Esophagus squamous epithelium (tissue), 5 donors: ENCODE results near the gene ZNF414. TPM values are rescaled to one million over a fixed set of nuclear protein-coding genes. Genes with fewer than 3 reads are reported as not detected.

Experiments
- DNase-seq: peaks from one replicate; lab custom pipeline; 2025; lab: John Stamatoyannopoulos, UW
- H3K27ac ChIP-seq, 4 donors: fragments of 200-600 bp; sonication (generic); one replicate each; pipeline ENCODE4 v1.5.1; 2016 to 2019; ENCODE audit warnings: mild to moderate bottlenecking in 1 of 4
- H3K27me3 ChIP-seq, 4 donors: fragments of 200-600 bp; sonication (generic); 1 replicate in 3 of 4; 2 replicates in 1 of 4; pipeline versions ENCODE4 v1.5.1 to v1.6.0; 2017 to 2021; ENCODE audit warnings: antibody characterized with exemption in 1 of 4
- H3K36me3 ChIP-seq, 3 donors: fragments of 200-600 bp; sonication (generic); one replicate each; pipeline ENCODE4 v1.5.1; 2016 to 2019
- H3K4me1 ChIP-seq, 3 donors: fragments of 200-600 bp; sonication (generic); one replicate each; pipeline ENCODE4 v1.5.1; 2017 to 2019
- H3K4me3 ChIP-seq, 4 donors: fragments of 200-600 bp; sonication (generic); 1 replicate in 3 of 4; 2 replicates in 1 of 4; pipeline ENCODE4 v1.5.1; 2016 to 2019; ENCODE audit warnings: mild to moderate bottlenecking in 2 of 4, moderate library complexity in 1 of 4
- H3K9me3 ChIP-seq, 3 donors: fragments of 200-600 bp; sonication (generic); one replicate each; pipeline ENCODE4 v1.5.1; 2016 to 2019
- CTCF ChIP-seq, 6 experiments: fragments of 450-650 bp in 4 of 6; fragments of 200-600 bp in 2 of 6; sonication (generic) in 2 of 6; IDR thresholded peaks; one replicate each; pipeline ENCODE4 v1.5.1; 2016 to 2019; ENCODE audit warnings: antibody characterized with exemption in 6 of 6, mild to moderate bottlenecking in 4 of 6, moderate library complexity in 4 of 6
- POLR2A ChIP-seq, 4 donors: fragments of 450-650 bp; IDR thresholded peaks; one replicate each; pipeline ENCODE4 v1.6.1; 2017; ENCODE audit warnings: antibody characterized with exemption in 4 of 4, mild to moderate bottlenecking in 4 of 4, moderate library complexity in 3 of 4
- WGBS, 2 donors: methylation state at CpG; one replicate each; pipeline ENCODE4 v1.1.5; 2018; 5-methylcytosine and 5-hydroxymethylcytosine counted together
- intact Hi-C: fragments of 100-400 bp; cut with DNase I; formaldehyde crosslinking; loops from one replicate; pipeline ENCODE4 v1.15.0; 2022
- total RNA-seq, 4 donors: library from RNA; depleted of rRNA; stranded (reverse); fragments of >200 nt; gene quantifications; one replicate each; pipeline ENCODE4 v1.1.0, GENCODE V29; 2016
- donor health status: DM: yes; HTN: yes; CAD: no.

The ZNF414 gene
- total RNA-seq, 4 donors from 2014 or later, result 4.0 to 29.9 (median 19.4) TPM

GRCh38 chr19:8477889-8478288 is 36.1 kb downstream of the ZNF414 start:
- TF ChIP-seq CTCF (IDR thresholded peaks at IDR 0.05) (no peak), POLR2A (IDR thresholded peaks at IDR 0.05) (no peak)
- H3K27me3 ChIP-seq, result no peaks in the 10 kb centered on the region
- no peak for DNase-seq
- WGBS, 2 donors, result 76 to 82% methylated on average over 4 of the region's 4 CpGs
- H3K36me3 ChIP-seq, result peaks cover 6 to 90% (median 32%) of the 10 kb centered on the region in 3 donors
- intact Hi-C loops, result no loop called here
- H3K4me1 ChIP-seq, result peaks cover 3 to 53% (median 29%) of the 10 kb centered on the region in 3 donors
- H3K4me3 ChIP-seq, result no peak overlapping the region
- H3K27ac ChIP-seq, result no peak overlapping the region
- H3K9me3 ChIP-seq, result no peaks in the 10 kb centered on the region

- WGBS, 2 donors, result 71 to 73% methylated on average over 3 of the region's 8 CpGs
- Histone ChIP-seq H3K27ac (no peak overlapping the region), H3K4me3 (no peak overlapping the region), H3K36me3 (peaks cover 13 to 92% (median 33%) of the 10 kb centered on the region in 3 donors), H3K9me3 (no peaks in the 10 kb centered on the region), H3K4me1 (peaks cover 3 to 39% (median 19%) of the 10 kb centered on the region in 3 donors), H3K27me3 (no peaks in the 10 kb centered on the region)
- intact Hi-C loops, result no loop called here
- no peak for DNase-seq
- TF ChIP-seq POLR2A (IDR thresholded peaks at IDR 0.05), result no peak
- TF ChIP-seq CTCF (IDR thresholded peaks at IDR 0.05), result no peak
Observed at GRCh38 chr19:8476524-8476923, 37.4 kb downstream of the ZNF414 start.

GRCh38 chr19:8475005-8475404 is 39.0 kb downstream of the ZNF414 start:
- Histone ChIP-seq H3K4me3 (no peak overlapping the region), H3K4me1 (peaks cover 0 to 24% (median 6%) of the 10 kb centered on the region in 3 donors), H3K36me3 (peaks cover 15 to 96% (median 47%) of the 10 kb centered on the region in 3 donors), H3K27ac (no peak overlapping the region), H3K9me3 (no peaks in the 10 kb centered on the region), H3K27me3 (no peaks in the 10 kb centered on the region)
- TF ChIP-seq CTCF (IDR thresholded peaks at IDR 0.05) (no peak), POLR2A (IDR thresholded peaks at IDR 0.05) (no peak)
- WGBS, 2 donors, result 100% methylated on average over 1 of the region's 1 CpG
- no peak for DNase-seq
- intact Hi-C loops, result no loop called here

GRCh38 chr19:8473648-8474476 is 40.1 kb downstream of the ZNF414 start:
- TF ChIP-seq CTCF (IDR thresholded peaks at IDR 0.05), result no peak
- TF ChIP-seq POLR2A (IDR thresholded peaks at IDR 0.05), result no peak
- DNase-seq, result no peak
- Histone ChIP-seq H3K27ac (no peak overlapping the region), H3K4me1 (peaks cover 0 to 20% (median 6%) of the 10 kb centered on the region in 3 donors), H3K9me3 (no peaks in the 10 kb centered on the region), H3K4me3 (no peak overlapping the region), H3K36me3 (peaks cover 22 to 100% (median 58%) of the 10 kb centered on the region in 3 donors), H3K27me3 (no peaks in the 10 kb centered on the region)
- intact Hi-C loops, result no loop called here
- WGBS, 2 donors, result 73 to 76% methylated on average over 6 of the region's 6 CpGs

GRCh38 chr19:8469613-8470368 is 44.2 kb downstream of the ZNF414 start:
- TF ChIP-seq POLR2A (IDR thresholded peaks at IDR 0.05) (no peak), CTCF (IDR thresholded peaks at IDR 0.05) (no peak)
- H3K36me3 ChIP-seq, result peaks cover 20 to 100% (median 69%) of the 10 kb centered on the region in 3 donors

More at GRCh38 chr19:8469613-8470368, 44.2 kb downstream of the ZNF414 start:
- Histone ChIP-seq H3K9me3 (no peaks in the 10 kb centered on the region), H3K4me3 (no peak overlapping the region), H3K27me3 (no peaks in the 10 kb centered on the region), H3K4me1 (peaks cover 0 to 6% (median 0%) of the 10 kb centered on the region in 3 donors), H3K27ac (no peak overlapping the region)
- intact Hi-C loops, result no loop called here
- WGBS, 2 donors, result 86 to 90% methylated on average over 12 to 13 of the region's 13 CpGs
- DNase-seq, result no peak
